Common myeloid progenitor, CD34-positive (primary cell): Measurements from ENCODE around the gene STIMATE.

Experiments used
- CTCF ChIA-PET: fragments of 350-600 bp; sonication (Branson Sonifier 250); formaldehyde crosslinking; loops from one replicate; lab custom pipeline; 2021; ENCODE audit warnings: antibody characterized with exemption; lab: Charles Lee
- POLR2A ChIA-PET: fragments of 350-600 bp; sonication (Branson Sonifier 250); formaldehyde crosslinking; loops from one replicate; lab custom pipeline; 2021; ENCODE audit warnings: antibody characterized with exemption; lab: Charles Lee
- DNase-seq, 3 donors: peaks; one replicate each; pipeline versions ENCODE4 v3.0.0 to v3.0.0-alpha.2; 2013
- H3K27ac ChIP-seq, 2 experiments: 1 replicate in 1 of 2; 2 replicates in 1 of 2; pipeline ENCODE4 v1.7.0; 2013; ENCODE audit warnings: inconsistent platforms in 2 of 2, low read length in 2 of 2, mild to moderate bottlenecking in 2 of 2, low read depth in 1 of 2, moderate library complexity in 1 of 2; ENCODE audit not compliant: severe bottlenecking in 2 of 2, insufficient read depth in 1 of 2, poor library complexity in 1 of 2
- H3K27me3 ChIP-seq, 5 experiments: replicated peaks in 2 of 5; 1 replicate in 3 of 5; 2 replicates in 2 of 5; pipeline versions ENCODE4 v1.6.1 to v1.7.0; 2013; ENCODE audit warnings: low read length in 4 of 5, mild to moderate bottlenecking in 2 of 5, moderate library complexity in 2 of 5, inconsistent platforms in 1 of 5; ENCODE audit not compliant: insufficient read depth in 5 of 5, control insufficient read depth in 4 of 5
- H3K36me3 ChIP-seq, 4 experiments: 1 replicate in 2 of 4; 2 replicates in 2 of 4; pipeline versions ENCODE4 v1.6.1 to v1.7.0; 2013; ENCODE audit warnings: low read length in 3 of 4, control low read depth in 1 of 4, mild to moderate bottlenecking in 1 of 4; ENCODE audit not compliant: control insufficient read depth in 4 of 4, insufficient read depth in 4 of 4
- H3K4me1 ChIP-seq, 4 experiments: 1 replicate in 3 of 4; 2 replicates in 1 of 4; pipeline versions ENCODE4 v1.6.1 to v1.7.1; 2013; ENCODE audit warnings: low read length in 3 of 4, mild to moderate bottlenecking in 3 of 4, control low read depth in 1 of 4, inconsistent platforms in 1 of 4, moderate library complexity in 1 of 4; ENCODE audit not compliant: control insufficient read depth in 4 of 4, insufficient read depth in 4 of 4; ENCODE audit errors: control extremely low read depth in 1 of 4
- H3K4me3 ChIP-seq, 7 experiments: 1 replicate in 4 of 7; 2 replicates in 3 of 7; pipeline versions ENCODE4 v1.5.1 to v1.7.0; 2013; ENCODE audit warnings: mild to moderate bottlenecking in 7 of 7, low read length in 6 of 7, moderate library complexity in 6 of 7, inconsistent platforms in 2 of 7, low read depth in 2 of 7, control low read depth in 1 of 7; ENCODE audit not compliant: insufficient read depth in 4 of 7, control insufficient read depth in 1 of 7; ENCODE audit errors: extremely low read depth in 1 of 7
- H3K9me3 ChIP-seq, 5 experiments: 1 replicate in 4 of 5; 2 replicates in 1 of 5; pipeline versions ENCODE4 v1.6.1 to v1.7.1; 2013; ENCODE audit warnings: low read length in 4 of 5, mild to moderate bottlenecking in 2 of 5, inconsistent platforms in 1 of 5, low read depth in 1 of 5, moderate library complexity in 1 of 5; ENCODE audit not compliant: control insufficient read depth in 4 of 5, insufficient read depth in 2 of 5; ENCODE audit errors: control extremely low read depth in 1 of 5
- WGBS: methylation state at CpG from one replicate; pipeline ENCODE4 v1.1.5; 2013; ENCODE audit not compliant: insufficient coverage; 5-methylcytosine and 5-hydroxymethylcytosine counted together

Gene STIMATE

DNA sequence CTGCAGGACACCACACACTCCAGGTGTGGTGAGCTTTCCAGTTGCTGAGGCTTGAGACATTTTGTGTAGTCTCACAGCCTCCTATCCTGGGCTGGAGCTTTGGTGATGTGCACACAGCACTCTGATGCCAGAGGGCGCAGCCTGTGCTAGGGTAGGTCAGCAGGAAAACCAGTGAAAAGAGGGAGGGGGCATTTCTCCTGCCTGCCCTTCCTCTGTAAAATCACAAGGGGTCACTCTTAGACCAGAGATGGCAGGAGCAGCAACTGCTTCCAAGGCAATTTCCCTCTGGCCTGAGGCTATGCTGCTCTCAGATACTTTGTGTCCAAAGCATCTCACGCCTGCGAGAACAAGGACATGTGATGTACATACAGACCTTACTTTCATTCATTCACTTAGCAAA lies 46.0 kb downstream of the STIMATE start:
- H3K27me3 ChIP-seq, result no peaks in the 10 kb centered on the region
- H3K4me1 ChIP-seq, result peaks cover 0 to 6% (median 4%) of the 10 kb centered on the region in 4 experiments
- H3K36me3 ChIP-seq, result peaks cover 2 to 54% (median 29%) of the 10 kb centered on the region in 4 experiments
- no CpG with 5 or more reads among the region's 3 CpGs for WGBS
- no peak overlapping the region for H3K27ac ChIP-seq
- no peaks in the 10 kb centered on the region for H3K9me3 ChIP-seq
- peak; percentile 72 to 80 (median 75) for DNase-seq
- no peak overlapping the region for H3K4me3 ChIP-seq
- CTCF ChIA-PET, result interaction anchor here (0.7 to 3.6 kb wide), 16 partner anchors 10 to 267 kb away, joined by 3 to 22 read pairs (median 5); no protein-coding TSS in a partner anchor
- POLR2A ChIA-PET, result no interaction called here

DNA sequence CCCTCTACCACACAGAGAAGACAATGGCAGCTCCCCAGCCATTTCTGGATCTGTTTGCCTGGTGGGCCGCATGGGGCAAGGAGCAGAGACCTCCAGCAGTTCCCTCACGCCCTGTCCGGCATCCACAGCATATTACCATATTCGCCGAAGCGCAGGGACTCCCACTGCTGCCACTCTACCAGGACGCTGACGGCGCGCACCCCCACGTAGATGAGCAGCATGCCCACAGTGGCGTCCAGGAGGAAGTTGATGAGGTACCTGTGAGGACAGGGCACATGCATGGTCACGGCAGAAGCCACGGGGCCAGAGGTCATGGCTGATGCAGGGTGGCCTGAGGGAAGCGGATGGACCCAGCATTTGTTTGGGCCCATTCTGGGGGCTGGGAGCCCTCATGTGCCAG lies 47.7 kb downstream of the STIMATE start:
- no peak for DNase-seq
- no peak overlapping the region for H3K4me3 ChIP-seq
- H3K36me3 ChIP-seq, result peaks cover 2 to 53% (median 28%) of the 10 kb centered on the region in 4 experiments
- H3K9me3 ChIP-seq, result no peaks in the 10 kb centered on the region
- WGBS, result 97% methylated on average over 15 of the region's 15 CpGs
- H3K27me3 ChIP-seq, result no peaks in the 10 kb centered on the region
- H3K27ac ChIP-seq, result no peak overlapping the region
- ChIA-PET POLR2A (no interaction called here), CTCF (interaction anchor here (1.1 to 3.6 kb wide), 8 partner anchors 8 to 223 kb away, joined by 3 to 22 read pairs (median 4); no protein-coding TSS in a partner anchor)
- peaks cover 0 to 9% (median 7%) of the 10 kb centered on the region in 4 experiments for H3K4me1 ChIP-seq

DNA sequence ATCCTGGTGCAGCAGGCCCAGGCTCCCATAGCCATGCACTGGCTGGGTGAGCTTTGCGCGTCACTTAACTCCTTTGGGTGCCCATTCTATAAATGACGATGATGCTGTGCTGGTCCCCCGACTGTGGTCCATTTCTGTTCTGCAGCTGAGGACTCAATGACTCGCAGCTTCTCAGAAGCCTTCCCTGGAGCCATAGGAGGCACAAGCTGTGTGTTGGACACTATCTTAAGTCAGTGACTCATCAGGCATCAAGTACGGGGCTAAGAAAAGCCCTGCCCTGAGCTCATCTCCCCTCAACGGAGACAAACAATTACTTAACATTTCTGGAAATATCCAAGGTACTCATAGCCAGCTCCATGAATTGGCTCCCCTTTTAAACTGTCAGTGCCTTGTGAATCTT lies 48.7 kb downstream of the STIMATE start:
- H3K27me3 ChIP-seq, result no peaks in the 10 kb centered on the region
- POLR2A ChIA-PET, result no interaction called here
- 84% methylated on average over 7 of the region's 7 CpGs for WGBS
- no peaks in the 10 kb centered on the region for H3K9me3 ChIP-seq
- peaks cover 4 to 60% (median 30%) of the 10 kb centered on the region in 4 experiments for H3K36me3 ChIP-seq
- H3K4me1 ChIP-seq, result peaks cover 0 to 9% (median 7%) of the 10 kb centered on the region in 4 experiments
- no peak overlapping the region for H3K27ac ChIP-seq
- no peak overlapping the region for H3K4me3 ChIP-seq
- CTCF ChIA-PET, result interaction anchor here (1.2 to 3.6 kb wide), 5 partner anchors 11 to 223 kb away, joined by 3 to 22 read pairs (median 3); no protein-coding TSS in a partner anchor
- no peak for DNase-seq

DNA sequence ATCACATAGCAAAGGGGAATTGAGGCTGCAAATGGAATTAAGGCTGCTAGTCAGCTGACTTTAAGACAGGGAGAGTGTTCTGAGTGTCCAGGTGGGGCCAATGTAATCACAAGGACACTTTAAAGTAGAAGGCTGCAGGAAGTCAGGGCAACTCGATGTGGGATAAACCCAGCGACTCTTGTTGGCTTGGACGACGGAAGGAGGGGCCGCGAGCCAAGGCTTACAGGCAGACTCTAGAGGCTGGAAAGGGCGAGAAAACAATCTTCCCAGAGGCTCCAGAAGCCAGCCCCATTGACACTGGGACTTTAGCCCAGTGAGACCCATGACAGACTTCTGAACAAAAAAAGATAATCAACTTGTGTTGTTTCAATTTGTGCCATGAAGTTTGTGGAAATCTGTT lies 49.6 kb downstream of the STIMATE start:
- ChIA-PET CTCF (interaction anchor here (0.6 to 1.4 kb wide), 4 partner anchors 89 to 224 kb away, joined by 3 to 4 read pairs (median 3); no protein-coding TSS in a partner anchor), POLR2A (no interaction called here)
- Histone ChIP-seq H3K27me3 (no peaks in the 10 kb centered on the region), H3K27ac (no peak overlapping the region), H3K36me3 (peaks cover 5 to 56% (median 32%) of the 10 kb centered on the region in 4 experiments), H3K4me3 (no peak overlapping the region), H3K4me1 (peaks cover 0 to 9% (median 7%) of the 10 kb centered on the region in 4 experiments), H3K9me3 (no peaks in the 10 kb centered on the region)
- 97% methylated on average over 7 of the region's 7 CpGs for WGBS
- DNase-seq, result no peak

DNA sequence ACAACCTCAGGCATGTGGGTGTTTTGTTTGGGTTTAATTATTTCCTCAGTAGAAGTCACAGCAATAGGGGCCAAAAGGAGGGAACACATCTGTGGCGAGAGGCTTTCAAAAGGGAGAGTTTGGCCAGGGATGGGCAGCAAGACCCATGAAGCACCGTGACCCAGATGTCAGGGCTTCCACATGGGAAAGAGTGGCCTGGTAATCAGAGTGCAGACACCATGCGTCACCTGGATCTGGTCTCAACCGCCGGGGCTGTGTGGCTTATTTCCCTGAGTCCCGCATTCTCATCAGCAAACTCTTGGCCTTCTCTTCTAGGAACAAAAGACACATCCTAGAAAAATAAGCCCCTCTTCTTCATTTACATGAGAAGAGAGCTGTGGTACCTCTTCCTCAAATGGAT lies 50.1 kb downstream of the STIMATE start:
- DNase-seq, result no peak
- ChIA-PET POLR2A (no interaction called here), CTCF (interaction anchor here (0.6 to 1.3 kb wide), 2 partner anchors 89 to 147 kb away, joined by 3 read pairs; no protein-coding TSS in a partner anchor)
- Histone ChIP-seq H3K27me3 (no peaks in the 10 kb centered on the region), H3K9me3 (no peaks in the 10 kb centered on the region), H3K4me1 (peaks cover 0 to 9% (median 7%) of the 10 kb centered on the region in 4 experiments), H3K4me3 (no peak overlapping the region), H3K36me3 (peaks cover 7 to 56% (median 33%) of the 10 kb centered on the region in 4 experiments), H3K27ac (no peak overlapping the region)
- 98% methylated on average over 3 of the region's 6 CpGs for WGBS

DNA sequence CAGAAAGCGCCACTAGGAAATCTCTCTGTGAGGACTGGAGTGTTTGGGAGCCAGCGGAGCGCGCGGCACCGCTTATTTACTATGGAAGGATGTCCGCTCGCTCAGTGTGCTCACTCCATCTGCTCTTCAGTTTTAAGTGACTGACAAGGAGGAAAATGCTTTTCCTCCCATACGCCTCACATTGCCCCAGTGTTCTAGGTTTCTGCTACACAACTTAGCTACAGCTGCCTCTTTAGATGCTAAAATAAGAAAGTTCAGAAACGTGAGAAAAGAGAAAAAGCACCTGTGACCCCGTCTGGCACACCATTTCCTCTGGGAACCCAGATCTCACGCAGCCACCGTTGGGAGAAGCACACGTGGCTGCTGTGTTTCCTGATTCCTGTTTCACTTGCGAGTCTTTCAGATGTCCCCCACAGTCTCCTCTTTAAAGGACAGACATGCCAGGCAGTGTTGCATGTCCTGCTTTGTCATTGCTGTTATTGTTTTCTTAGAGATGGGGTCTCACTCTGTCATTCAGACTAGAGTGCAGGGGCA lies 50.8 kb downstream of the STIMATE start:
- POLR2A ChIA-PET, result no interaction called here
- no peak for DNase-seq
- peaks cover 9 to 55% (median 30%) of the 10 kb centered on the region in 4 experiments for H3K36me3 ChIP-seq
- H3K4me3 ChIP-seq, result no peak overlapping the region
- no peak overlapping the region for H3K27ac ChIP-seq
- CTCF ChIA-PET, result interaction anchor here (1.3 to 1.6 kb wide), 2 partner anchors 10 to 90 kb away, joined by 3 read pairs; no protein-coding TSS in a partner anchor
- no peaks in the 10 kb centered on the region for H3K27me3 ChIP-seq
- WGBS, result 55% methylated on average over 13 of the region's 15 CpGs
- no peaks in the 10 kb centered on the region for H3K9me3 ChIP-seq
- H3K4me1 ChIP-seq, result peaks cover 0 to 9% (median 7%) of the 10 kb centered on the region in 4 experiments
